GM11168 (cell line): ENCODE measurements around the gene LUC7L2.
"Not testable (repeated sequence)": the region's sequence is repeated elsewhere in the genome, so short reads cannot be mapped to it uniquely, and the experiment has no call there.

Experiments
- in situ Hi-C: fragments of 300-500 bp; cut with MboI; formaldehyde crosslinking; loops from one replicate; pipeline ENCODE4 v1.12.0; 2022; ENCODE audit warnings: low sequenced_read_pairs; ENCODE audit not compliant: unreplicated experiment

LUC7L2 gene

GRCh38 chr7:139354729-139355128 is 5.0 kb upstream of the LUC7L2 start:
- in situ Hi-C loops, result no loop called here

DNA sequence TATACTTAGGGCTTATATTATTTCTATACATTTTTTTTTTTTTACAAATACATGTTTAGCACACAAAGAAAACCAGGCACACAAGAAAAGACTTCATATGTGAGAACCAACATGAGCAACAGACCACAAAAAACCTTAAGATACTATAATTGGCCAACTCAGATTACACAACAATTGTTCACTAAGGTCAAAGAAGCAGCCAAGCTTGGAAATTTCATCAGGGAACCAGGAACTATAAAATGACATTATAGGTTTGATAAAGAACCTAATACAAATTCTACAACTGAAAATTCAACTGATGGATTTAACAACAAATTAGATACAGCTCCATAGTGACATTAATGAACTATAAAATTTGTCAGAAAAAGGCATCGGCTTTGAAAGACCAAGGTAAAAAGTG is 4.4 kb upstream of the LUC7L2 start:
- in situ Hi-C loops, result no loop called here

DNA sequence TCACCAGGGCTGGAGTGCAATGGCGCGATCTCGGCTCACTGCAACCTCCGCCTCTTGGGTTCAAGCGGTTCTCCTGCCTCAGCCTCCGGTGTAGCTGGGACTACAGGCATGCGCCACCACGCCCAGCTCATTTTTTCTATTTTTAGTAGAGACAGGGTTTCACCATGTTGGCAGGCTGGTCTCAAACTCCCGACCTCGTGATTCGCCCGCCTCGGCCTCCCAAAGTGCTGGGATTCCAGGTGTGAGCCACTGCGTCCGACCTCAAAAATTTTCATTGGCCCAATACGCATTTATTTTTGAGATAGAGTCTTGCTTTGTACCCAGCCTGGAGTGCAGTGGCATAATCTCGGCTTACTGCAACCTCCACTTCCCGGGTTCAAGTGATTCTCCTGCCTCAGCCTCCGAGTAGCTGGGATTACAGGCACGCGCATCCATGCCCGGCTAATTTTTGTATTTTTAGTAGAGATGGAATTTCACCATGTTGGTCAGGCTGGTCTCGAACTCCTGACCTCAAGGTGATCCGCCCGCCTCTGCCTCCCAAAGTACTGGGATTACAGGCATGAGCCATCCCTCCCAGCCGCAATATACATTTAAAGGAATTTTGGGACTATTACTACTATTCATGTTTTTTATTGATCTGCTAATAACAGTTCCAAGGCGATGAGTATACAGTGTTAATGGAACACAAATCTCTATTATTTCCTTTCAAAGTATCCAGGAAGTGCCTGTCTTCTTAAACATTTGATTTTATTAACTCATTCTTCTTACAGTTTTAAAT is 1.8 kb upstream of the LUC7L2 start:
- in situ Hi-C loops, result not testable (repeated sequence)

GRCh38 chr7:139358541-139359365 is 941 bp upstream of the LUC7L2 start:
- in situ Hi-C loops, result no loop called here

DNA sequence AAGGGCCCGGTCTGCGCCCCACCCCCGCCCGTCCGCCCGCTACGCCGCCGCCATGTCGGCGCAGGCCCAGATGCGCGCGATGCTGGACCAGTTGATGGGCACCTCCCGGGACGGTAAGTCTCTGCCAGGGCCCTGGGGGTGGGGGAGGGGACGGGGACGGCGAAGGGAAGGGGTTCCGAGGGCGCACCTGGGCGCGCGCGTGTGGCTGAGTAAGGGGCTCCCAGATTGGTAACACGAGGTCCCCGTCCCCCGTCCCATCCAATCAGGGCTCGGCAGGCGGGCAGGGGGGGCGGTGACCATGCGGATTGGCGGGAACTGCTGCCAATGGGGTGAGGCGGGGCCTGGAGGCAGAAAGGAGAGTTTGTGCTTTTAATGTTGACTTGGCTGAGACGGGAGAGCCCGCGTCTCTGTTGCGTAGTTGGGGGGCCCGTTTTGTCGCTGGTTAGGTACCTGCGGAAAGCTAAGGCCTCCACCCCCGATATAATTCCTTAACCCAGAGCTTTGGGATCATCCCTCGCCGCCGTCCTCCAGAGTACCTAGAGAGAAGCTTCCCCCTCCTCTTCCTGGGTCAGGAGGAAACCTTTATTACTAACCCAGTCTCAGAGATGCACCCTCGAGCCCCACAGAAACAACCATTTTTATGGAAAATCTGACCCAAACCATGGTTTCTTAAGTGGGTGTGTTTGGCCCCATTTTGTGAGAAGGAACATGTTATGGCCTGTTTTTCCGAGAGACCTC is 685 bp downstream of the LUC7L2 start:
- in situ Hi-C loops, result no loop called here

DNA sequence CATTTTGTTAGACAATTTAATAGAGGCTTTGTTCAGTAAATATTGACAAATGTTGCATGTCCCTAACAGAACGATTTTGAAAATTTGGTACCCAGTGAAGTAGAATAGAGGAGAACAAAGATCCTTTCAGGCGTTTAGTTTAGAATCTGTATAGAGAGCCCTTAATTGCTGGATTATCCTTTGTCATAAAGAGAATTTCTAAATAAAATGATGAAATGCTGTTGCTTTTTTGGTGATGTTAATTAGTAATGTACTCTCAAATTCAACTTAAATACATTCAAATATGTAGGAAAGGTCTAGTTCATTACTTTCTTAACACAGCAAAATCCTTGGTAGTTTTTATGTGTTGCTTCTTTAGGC is 1.2 kb downstream of the LUC7L2 start:
- in situ Hi-C loops, result no loop called here

DNA sequence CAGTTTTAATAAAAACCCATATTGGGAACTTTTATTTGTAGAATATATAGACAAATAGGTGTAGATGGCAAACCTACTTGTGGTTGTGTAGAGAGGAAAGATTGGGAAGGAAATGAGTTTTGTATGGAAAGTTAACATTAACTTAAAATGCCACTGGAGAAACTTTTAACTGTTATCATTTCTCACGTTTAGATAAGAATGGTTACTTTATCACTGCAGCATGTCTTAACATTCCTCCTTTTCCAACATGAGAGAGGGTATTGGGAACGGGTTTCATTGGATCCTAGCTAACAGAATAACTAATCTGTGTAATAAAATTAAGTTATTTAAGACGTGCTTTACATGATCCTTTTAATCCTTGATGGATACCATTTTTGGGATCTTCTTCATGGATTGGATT is 1.8 kb downstream of the LUC7L2 start:
- in situ Hi-C loops, result no loop called here

GRCh38 chr7:139362302-139362701 is 2.6 kb downstream of the LUC7L2 start:
- in situ Hi-C loops, result no loop called here

GRCh38 chr7:139362981-139363380 is 3.3 kb downstream of the LUC7L2 start:
- in situ Hi-C loops, result no loop called here

GRCh38 chr7:139365336-139365735 is 5.6 kb downstream of the LUC7L2 start:
- in situ Hi-C loops, result no loop called here

DNA sequence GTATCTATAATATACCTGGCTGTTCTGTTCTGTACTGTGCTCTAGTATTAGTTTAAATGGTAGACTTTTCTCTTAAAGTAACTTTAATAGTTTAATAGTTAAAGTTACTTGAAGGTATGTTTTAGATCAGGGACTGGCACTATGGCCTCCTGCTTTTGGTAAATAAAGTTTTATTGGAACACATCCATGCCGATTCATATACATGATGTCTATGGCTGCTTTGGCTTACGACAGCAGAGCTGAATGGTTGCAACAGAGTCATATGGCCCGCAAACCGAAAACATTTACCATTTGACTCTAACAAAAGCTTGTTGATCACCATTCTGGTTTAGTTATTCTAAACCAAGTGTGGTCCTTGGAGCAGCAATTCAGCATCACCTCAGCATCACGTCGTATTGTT is 6.7 kb downstream of the LUC7L2 start:
- in situ Hi-C loops, result no loop called here

- in situ Hi-C loops, result no loop called here
These were observed 7.9 kb downstream of the LUC7L2 start for GRCh38 chr7:139367438-139368155.

- in situ Hi-C loops, result no loop called here
These were observed 10.7 kb downstream of the LUC7L2 start for GRCh38 chr7:139370301-139370942.

GRCh38 chr7:139370943-139371313 is 11.2 kb downstream of the LUC7L2 start:
- in situ Hi-C loops, result no loop called here

DNA sequence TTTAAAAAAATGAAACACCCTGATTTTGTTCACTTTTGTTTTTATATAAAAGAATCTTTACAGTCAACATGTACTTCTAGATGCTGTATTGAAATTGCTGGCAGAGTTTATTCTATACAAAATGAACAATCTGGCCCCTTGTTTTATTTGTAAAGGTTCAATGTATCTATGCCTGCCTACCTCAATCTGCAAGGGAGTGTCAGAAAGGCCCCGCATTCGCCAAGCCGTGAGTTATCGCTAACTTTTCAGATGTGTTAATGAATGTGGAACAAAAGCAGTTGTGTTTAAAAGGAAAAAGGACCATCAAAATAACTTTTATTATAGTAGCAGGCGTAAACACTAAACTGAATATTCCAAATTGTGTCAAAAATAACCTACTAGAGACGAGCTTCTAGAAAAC is 14.6 kb downstream of the LUC7L2 start:
- in situ Hi-C loops, result no loop called here

DNA sequence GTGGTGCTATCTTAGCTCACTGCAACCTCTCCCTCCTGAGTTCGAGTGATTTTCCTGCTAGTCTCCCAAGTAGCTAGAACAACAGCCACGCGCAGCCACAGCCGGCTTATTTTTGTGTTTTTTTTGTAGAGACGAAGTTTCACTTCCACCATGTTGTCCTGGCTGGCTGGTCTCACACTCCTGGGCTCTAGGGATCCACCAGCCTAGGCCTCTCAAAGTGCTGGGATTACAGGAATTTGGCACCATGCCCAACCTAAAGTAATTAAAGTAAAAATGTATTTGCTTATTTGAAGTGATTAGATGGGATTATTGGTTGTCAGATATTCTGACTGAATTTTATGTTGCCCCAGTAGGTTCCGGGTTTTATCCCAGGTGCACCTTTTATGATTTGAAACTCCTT is 22.7 kb downstream of the LUC7L2 start:
- in situ Hi-C loops, result no loop called here

- in situ Hi-C loops, result no loop called here
These were observed 24.9 kb downstream of the LUC7L2 start for GRCh38 chr7:139384611-139385010.

DNA sequence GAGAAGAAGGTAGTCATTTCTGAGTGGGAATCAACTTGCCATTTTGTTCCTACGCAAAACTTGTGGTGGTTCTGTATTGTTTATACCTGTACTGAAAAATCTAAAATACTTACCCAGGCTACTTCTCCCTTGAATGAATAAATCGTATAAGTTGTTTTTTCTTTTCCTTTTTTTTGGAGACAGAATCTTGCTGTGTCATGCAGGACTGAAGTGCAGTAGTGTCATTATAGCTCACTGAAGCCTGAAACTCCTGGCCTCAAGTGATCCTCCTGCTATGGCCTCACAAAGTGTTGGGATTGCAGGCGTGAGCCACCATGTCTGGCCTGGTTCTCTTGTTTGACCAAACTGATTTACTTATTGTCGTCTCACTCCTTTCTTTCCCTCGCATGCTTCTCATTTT is 27.9 kb downstream of the LUC7L2 start:
- in situ Hi-C loops, result no loop called here

DNA sequence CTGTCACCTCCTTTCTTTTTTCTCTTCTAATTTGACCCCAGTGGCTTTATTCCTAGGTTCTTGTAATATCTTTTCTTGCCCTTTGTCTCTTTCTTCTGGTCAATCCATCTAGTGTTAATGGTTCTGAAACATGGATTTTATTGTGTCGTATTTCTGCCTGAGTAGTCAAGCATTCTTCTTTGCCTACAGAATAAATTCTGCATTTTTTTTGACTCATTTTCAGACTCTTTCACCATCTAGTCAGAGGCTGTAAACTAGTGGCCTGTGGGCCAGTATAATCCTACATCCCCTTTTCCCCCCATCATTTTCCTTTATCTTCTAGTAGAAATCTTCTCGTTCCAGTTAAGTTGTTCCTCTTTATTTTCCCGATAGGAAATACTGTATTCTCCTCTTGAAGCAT is 29.4 kb downstream of the LUC7L2 start:
- in situ Hi-C loops, result no loop called here

DNA sequence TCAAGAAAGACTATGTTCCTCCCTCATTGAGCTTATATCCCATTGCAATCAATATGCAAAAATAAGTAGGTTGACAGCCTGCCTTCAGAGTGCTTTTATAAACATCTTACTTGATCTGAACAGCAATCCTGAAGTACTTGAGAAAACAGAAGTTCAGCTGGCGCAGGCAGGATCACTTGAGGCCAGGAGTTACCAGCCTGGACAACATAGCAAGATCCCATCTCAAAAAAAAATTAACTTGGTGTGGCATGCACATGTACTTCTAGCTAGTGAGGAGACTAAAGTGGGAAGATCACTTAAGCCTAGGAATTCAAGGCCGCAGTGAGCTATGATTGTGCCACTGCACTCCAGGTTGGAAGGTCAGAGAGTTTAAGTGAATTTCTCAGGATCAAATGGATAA is 30.1 kb downstream of the LUC7L2 start:
- in situ Hi-C loops, result no loop called here
